Measurements from ENCODE around the gene IZUMO2. TPM values are rescaled to one million over a fixed set of nuclear protein-coding genes. Genes with fewer than 3 reads are reported as not detected.

The IZUMO2 gene
- total RNA-seq, 1 experiment from 2014 or later: not detected

DNA sequence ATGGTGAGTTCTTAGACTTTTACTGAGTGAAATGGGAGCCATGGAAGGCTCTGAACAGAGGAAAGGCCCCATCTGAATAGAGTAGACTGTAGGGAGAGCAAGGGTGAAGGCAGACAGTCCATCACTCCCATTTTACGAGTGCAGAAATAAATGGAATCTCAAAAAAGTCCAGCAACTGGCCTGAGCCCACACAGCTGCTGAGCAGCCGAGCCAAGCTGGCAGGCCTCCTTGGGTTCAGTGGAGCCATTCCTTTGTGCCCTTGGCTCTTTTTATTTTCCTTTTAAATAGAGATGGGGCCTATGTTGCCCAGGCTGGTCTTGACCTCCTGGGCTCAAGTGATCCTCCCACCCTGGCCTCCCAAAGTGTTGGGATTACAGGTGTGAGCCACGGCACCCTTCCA, 39.3 kb upstream of the IZUMO2 start (continued):
- TF ChIP-seq YY1 (IDR thresholded peaks at IDR 0.05; ENCODE audit: extremely low read depth, insufficient replicate concordance, low read depth, low read length): no peak
- TF ChIP-seq FOSL1 (IDR thresholded peaks at IDR 0.05; ENCODE audit: low read depth): no peak
- no peak for TF ChIP-seq SP1 (IDR thresholded peaks at IDR 0.05; ENCODE audit: low read depth)
- TF ChIP-seq SIN3A (IDR thresholded peaks at IDR 0.05; ENCODE audit: low read depth): no peak
- TF ChIP-seq RAD21 (IDR thresholded peaks at IDR 0.05; ENCODE audit: low read depth): no peak

DNA sequence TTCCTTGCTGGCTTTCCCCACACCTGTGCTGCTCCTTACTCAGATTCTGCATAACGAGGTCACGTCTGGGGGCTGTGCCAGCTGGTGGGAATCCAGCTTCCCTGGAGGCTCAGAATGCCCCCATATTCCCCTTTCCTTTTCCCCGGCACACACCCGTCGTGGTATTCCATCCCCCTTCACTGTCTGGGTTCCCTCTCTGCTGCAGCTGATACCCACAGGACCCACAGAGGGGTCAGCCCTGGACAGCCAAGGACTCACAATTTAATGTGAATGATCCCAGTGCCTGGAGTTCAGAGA, 36.1 kb upstream of the IZUMO2 start:
- Histone ChIP-seq H3K27me3 (ENCODE audit: insufficient read depth, low read length) (peaks cover 8% of the 10 kb centered on the region; the same call in 1 of the 2 replicates), H3K36me3 (ENCODE audit: control insufficient read depth in 1 of 2, insufficient read depth in 2 of 2, low read length in 2 of 2) (no peaks in the 10 kb centered on the region), H3K4me1 (ENCODE audit: control insufficient read depth in 1 of 2, insufficient read depth in 2 of 2, low read length in 2 of 2) (peaks cover 10 to 16% of the 10 kb centered on the region in 2 experiments), H3K4me2 (ENCODE audit: low read length) (no peak overlapping the region), H4K20me1 (ENCODE audit: insufficient read depth) (no peaks in the 10 kb centered on the region), H3K9ac (ENCODE audit: low read length) (no peak overlapping the region), H3K27ac (ENCODE audit: low read depth, low read length) (no peak overlapping the region), H3K4me3 (replicated peaks in 1 of 2; ENCODE audit: low read depth in 1 of 2, low read length in 2 of 2) (no peak overlapping the region), H3K9me2 (ENCODE audit: insufficient read depth) (no peaks in the 10 kb centered on the region), H3K9me3 (ENCODE audit: control insufficient read depth in 1 of 2, insufficient read depth in 1 of 2, low read depth in 1 of 2, low read length in 2 of 2) (no peaks in the 10 kb centered on the region), H2AFZ (ENCODE audit: low read depth, low read length, poor library complexity, severe bottlenecking) (no peak overlapping the region), H3K79me2 (ENCODE audit: insufficient read depth, low read length) (0 out of 2 replicates have a peak, but pooled peaks cover 6% of the 10 kb centered on the region)
- intact Hi-C loops (cut with micrococcal nuclease): no loop called here
- BruUV-seq (replicated peaks): no TSS peak
- DNase-seq (ENCODE audit: low read depth, low spot score): no peak
- TF ChIP-seq EZH2phosphoT487 (IDR thresholded peaks at IDR 0.05; ENCODE audit: borderline replicate concordance) (no peak), ELF1 (IDR thresholded peaks at IDR 0.05; ENCODE audit: borderline replicate concordance, low read depth) (no peak), CEBPB (IDR thresholded peaks at IDR 0.05; ENCODE audit: low read depth) (no peak), FOSL1 (IDR thresholded peaks at IDR 0.05; ENCODE audit: low read depth) (no peak), CBX3 (IDR thresholded peaks at IDR 0.05; ENCODE audit: low read depth) (no peak), EGR1 (IDR thresholded peaks at IDR 0.05; ENCODE audit: low read depth) (no peak), SIN3A (IDR thresholded peaks at IDR 0.05; ENCODE audit: low read depth) (no peak), JUND (IDR thresholded peaks at IDR 0.05) (no peak)
- TF ChIP-seq, protein P1, sequence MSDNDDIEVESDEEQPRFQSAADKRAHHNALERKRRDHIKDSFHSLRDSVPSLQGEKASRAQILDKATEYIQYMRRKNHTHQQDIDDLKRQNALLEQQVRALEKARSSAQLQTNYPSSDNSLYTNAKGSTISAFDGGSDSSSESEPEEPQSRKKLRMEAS (IDR thresholded peaks at IDR 0.05): no peak
- TF ChIP-seq, protein P2, sequence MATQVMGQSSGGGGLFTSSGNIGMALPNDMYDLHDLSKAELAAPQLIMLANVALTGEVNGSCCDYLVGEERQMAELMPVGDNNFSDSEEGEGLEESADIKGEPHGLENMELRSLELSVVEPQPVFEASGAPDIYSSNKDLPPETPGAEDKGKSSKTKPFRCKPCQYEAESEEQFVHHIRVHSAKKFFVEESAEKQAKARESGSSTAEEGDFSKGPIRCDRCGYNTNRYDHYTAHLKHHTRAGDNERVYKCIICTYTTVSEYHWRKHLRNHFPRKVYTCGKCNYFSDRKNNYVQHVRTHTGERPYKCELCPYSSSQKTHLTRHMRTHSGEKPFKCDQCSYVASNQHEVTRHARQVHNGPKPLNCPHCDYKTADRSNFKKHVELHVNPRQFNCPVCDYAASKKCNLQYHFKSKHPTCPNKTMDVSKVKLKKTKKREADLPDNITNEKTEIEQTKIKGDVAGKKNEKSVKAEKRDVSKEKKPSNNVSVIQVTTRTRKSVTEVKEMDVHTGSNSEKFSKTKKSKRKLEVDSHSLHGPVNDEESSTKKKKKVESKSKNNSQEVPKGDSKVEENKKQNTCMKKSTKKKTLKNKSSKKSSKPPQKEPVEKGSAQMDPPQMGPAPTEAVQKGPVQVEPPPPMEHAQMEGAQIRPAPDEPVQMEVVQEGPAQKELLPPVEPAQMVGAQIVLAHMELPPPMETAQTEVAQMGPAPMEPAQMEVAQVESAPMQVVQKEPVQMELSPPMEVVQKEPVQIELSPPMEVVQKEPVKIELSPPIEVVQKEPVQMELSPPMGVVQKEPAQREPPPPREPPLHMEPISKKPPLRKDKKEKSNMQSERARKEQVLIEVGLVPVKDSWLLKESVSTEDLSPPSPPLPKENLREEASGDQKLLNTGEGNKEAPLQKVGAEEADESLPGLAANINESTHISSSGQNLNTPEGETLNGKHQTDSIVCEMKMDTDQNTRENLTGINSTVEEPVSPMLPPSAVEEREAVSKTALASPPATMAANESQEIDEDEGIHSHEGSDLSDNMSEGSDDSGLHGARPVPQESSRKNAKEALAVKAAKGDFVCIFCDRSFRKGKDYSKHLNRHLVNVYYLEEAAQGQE (IDR thresholded peaks at IDR 0.05; ENCODE audit: low read depth): no peak
- TF ChIP-seq, protein P3, sequence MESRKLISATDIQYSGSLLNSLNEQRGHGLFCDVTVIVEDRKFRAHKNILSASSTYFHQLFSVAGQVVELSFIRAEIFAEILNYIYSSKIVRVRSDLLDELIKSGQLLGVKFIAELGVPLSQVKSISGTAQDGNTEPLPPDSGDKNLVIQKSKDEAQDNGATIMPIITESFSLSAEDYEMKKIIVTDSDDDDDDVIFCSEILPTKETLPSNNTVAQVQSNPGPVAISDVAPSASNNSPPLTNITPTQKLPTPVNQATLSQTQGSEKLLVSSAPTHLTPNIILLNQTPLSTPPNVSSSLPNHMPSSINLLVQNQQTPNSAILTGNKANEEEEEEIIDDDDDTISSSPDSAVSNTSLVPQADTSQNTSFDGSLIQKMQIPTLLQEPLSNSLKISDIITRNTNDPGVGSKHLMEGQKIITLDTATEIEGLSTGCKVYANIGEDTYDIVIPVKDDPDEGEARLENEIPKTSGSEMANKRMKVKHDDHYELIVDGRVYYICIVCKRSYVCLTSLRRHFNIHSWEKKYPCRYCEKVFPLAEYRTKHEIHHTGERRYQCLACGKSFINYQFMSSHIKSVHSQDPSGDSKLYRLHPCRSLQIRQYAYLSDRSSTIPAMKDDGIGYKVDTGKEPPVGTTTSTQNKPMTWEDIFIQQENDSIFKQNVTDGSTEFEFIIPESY (IDR thresholded peaks at IDR 0.05; ENCODE audit: extremely low read depth, insufficient replicate concordance, low read length): no peak
- ChIA-PET CTCF (interaction anchor here (0.5 kb wide), 1 partner anchor 63 kb away, joined by 3 read pairs; no protein-coding TSS in a partner anchor), RAD21 (ENCODE audit: low non-redundant PET in 1 of 2, low total read pairs in 2 of 2, uncharacterized antibody in 2 of 2, unreplicated experiment in 2 of 2) (no interaction called here), POLR2A (no interaction called here)
- ATAC-seq: no peak

Measured in HCT116 (cell line).